Measurements from ENCODE around the gene FEZ2.

DNA sequence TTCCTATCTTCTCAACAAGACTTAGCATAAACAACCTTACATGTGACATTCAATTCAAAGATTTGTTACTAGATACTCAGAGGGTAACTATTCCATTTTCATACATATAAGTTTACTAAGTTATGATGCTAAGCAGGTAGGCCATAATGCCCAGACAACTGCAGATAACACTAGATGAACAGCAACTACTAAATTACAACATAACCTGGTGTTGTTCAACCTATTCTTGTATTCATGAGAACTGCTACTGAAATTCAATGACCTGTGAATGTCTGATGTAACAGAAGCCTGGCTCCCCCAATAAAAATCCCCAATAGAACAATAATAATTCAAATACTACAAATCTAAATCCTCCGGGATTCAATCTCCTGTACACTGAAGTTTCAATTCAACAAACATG lies 24.8 kb downstream of the FEZ2 start:
- TF ChIP-seq, protein P1, sequence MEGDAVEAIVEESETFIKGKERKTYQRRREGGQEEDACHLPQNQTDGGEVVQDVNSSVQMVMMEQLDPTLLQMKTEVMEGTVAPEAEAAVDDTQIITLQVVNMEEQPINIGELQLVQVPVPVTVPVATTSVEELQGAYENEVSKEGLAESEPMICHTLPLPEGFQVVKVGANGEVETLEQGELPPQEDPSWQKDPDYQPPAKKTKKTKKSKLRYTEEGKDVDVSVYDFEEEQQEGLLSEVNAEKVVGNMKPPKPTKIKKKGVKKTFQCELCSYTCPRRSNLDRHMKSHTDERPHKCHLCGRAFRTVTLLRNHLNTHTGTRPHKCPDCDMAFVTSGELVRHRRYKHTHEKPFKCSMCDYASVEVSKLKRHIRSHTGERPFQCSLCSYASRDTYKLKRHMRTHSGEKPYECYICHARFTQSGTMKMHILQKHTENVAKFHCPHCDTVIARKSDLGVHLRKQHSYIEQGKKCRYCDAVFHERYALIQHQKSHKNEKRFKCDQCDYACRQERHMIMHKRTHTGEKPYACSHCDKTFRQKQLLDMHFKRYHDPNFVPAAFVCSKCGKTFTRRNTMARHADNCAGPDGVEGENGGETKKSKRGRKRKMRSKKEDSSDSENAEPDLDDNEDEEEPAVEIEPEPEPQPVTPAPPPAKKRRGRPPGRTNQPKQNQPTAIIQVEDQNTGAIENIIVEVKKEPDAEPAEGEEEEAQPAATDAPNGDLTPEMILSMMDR (IDR thresholded peaks at IDR 0.05), result no peak
- no peak for TF ChIP-seq POLR2A (IDR thresholded peaks at IDR 0.05)
- TF ChIP-seq POLR2AphosphoS5 (IDR thresholded peaks at IDR 0.05; ENCODE audit: insufficient read depth in 1 of 2, low read depth in 1 of 2), result no peak

All from vagina (tissue), 2 donors.